IMR-90 (cell line): ENCODE results near the gene PRPSAP1. TPM values are rescaled to one million over a fixed set of nuclear protein-coding genes. Genes with fewer than 3 reads are reported as not detected.
A peak's percentile ranks its signal among the peaks of the same experiment; 100 is the strongest.

Experiments used
- ATAC-seq: fragments of 200-7000 bp; cut with Tn5 transposase; 2 replicates; pipeline ENCODE4 v1.9.1; 2020; ENCODE audit warnings: low read depth, mild to moderate bottlenecking, moderate library complexity
- BruUV-seq: library from RNA; stranded (reverse); fragments of 400-500 nt; replicated peaks from 2 replicates; lab custom pipeline; 2021; lab: Mats Ljungman, UMichigan
- CTCF ChIA-PET: fragments of 300-600 bp; formaldehyde crosslinking; extraction: SDS; loops from one replicate; lab custom pipeline; 2021; ENCODE audit warnings: antibody characterized with exemption; lab: Yijun Ruan, JAX
- POLR2A ChIA-PET: fragments of 300-600 bp; sonication (Branson Sonifier 250); formaldehyde crosslinking; loops from one replicate; lab custom pipeline; 2022; ENCODE audit warnings: antibody characterized with exemption; ENCODE audit not compliant: unreplicated experiment; lab: Charles Lee
- DNase-seq: peaks from one replicate; pipeline ENCODE4 v3.0.0; 2013
- H2AFZ ChIP-seq: replicated peaks from 2 replicates; pipeline ENCODE3; 2013; ENCODE audit warnings: low read length, mild to moderate bottlenecking; ENCODE audit not compliant: poor library complexity
- H2AK5ac ChIP-seq: 2 replicates; pipeline ENCODE4 v1.6.1; 2013; ENCODE audit warnings: low read depth, low read length, inconsistent platforms
- H2AK9ac ChIP-seq: replicated peaks from 2 replicates; pipeline ENCODE3; 2013; ENCODE audit warnings: mild to moderate bottlenecking, low read depth, low read length, moderate library complexity; ENCODE audit not compliant: poor library complexity
- H2BK120ac ChIP-seq: 2 replicates; pipeline ENCODE4 v1.6.1; 2013; ENCODE audit warnings: low read depth, low read length, inconsistent platforms
- H2BK15ac ChIP-seq: 3 replicates; pipeline ENCODE4 v1.6.1; 2013; ENCODE audit warnings: low read depth, low read length, inconsistent platforms
- H2BK20ac ChIP-seq: 2 replicates; pipeline ENCODE4 v1.6.1; 2013; ENCODE audit warnings: low read depth, mild to moderate bottlenecking, inconsistent platforms, low read length, moderate library complexity
- H2BK5ac ChIP-seq: 2 replicates; pipeline ENCODE4 v1.6.1; 2013; ENCODE audit warnings: mild to moderate bottlenecking, low read depth, low read length, inconsistent platforms; ENCODE audit not compliant: poor library complexity, severe bottlenecking
- H3K14ac ChIP-seq: replicated peaks from 2 replicates; pipeline ENCODE4 v1.6.1; 2013; ENCODE audit warnings: low read depth, low read length, inconsistent platforms
- H3K18ac ChIP-seq: 2 replicates; pipeline ENCODE4 v1.6.1; 2013; ENCODE audit warnings: low read depth, low read length, control low read depth
- H3K23ac ChIP-seq: 2 replicates; pipeline ENCODE4 v1.6.1; 2013; ENCODE audit warnings: low read depth, low read length, inconsistent platforms
- H3K27ac ChIP-seq: 2 replicates; pipeline ENCODE4 v1.5.1; 2013; ENCODE audit warnings: mild to moderate bottlenecking, control low read depth, low read length; ENCODE audit not compliant: insufficient read depth
- H3K27me3 ChIP-seq: 2 replicates; pipeline ENCODE4 v1.6.1; 2013; ENCODE audit warnings: low read length; ENCODE audit not compliant: control insufficient read depth, insufficient read depth
- H3K36me3 ChIP-seq: 2 replicates; pipeline ENCODE4 v1.6.1; 2013; ENCODE audit warnings: low read length, mixed read lengths; ENCODE audit not compliant: control insufficient read depth, insufficient read depth
- H3K4ac ChIP-seq: 2 replicates; pipeline ENCODE4 v1.6.1; 2013; ENCODE audit warnings: low read depth, low read length, inconsistent platforms
- H3K4me1 ChIP-seq: 2 replicates; pipeline ENCODE4 v1.6.1; 2013; ENCODE audit warnings: low read length, mixed read lengths; ENCODE audit not compliant: control insufficient read depth, insufficient read depth
- H3K4me2 ChIP-seq: 2 replicates; pipeline ENCODE4 v1.6.1; 2013; ENCODE audit warnings: low read depth, mild to moderate bottlenecking, control low read depth, low read length, moderate library complexity
- H3K4me3 ChIP-seq: 2 replicates; pipeline ENCODE4 v1.5.1; 2013; ENCODE audit warnings: low read depth, mild to moderate bottlenecking, control low read depth, low read length, moderate library complexity; ENCODE audit not compliant: insufficient read depth
- H3K56ac ChIP-seq: 2 replicates; pipeline ENCODE4 v1.6.1; 2013; ENCODE audit warnings: low read length, inconsistent platforms; ENCODE audit not compliant: insufficient read depth; ENCODE audit errors: extremely low read depth
- H3K79me1 ChIP-seq, 2 experiments: 2 replicates each; pipeline ENCODE4 v1.6.1; 2013; ENCODE audit warnings: low read length in 2 of 2, inconsistent platforms in 1 of 2, low read depth in 1 of 2
- H3K9ac ChIP-seq: 2 replicates; pipeline ENCODE4 v1.6.1; 2013; ENCODE audit warnings: low read depth, low read length, control low read depth
- H3K9me1 ChIP-seq: 2 replicates; pipeline ENCODE4 v1.6.1; 2013; ENCODE audit warnings: low read length, inconsistent platforms; ENCODE audit not compliant: insufficient read depth
- H3K9me3 ChIP-seq: 2 replicates; pipeline ENCODE4 v1.6.1; 2013; ENCODE audit warnings: low read length; ENCODE audit not compliant: control insufficient read depth, insufficient read depth
- H4K20me1 ChIP-seq: 2 replicates; pipeline ENCODE4 v1.6.1; 2013; ENCODE audit warnings: low read length, inconsistent platforms; ENCODE audit not compliant: insufficient read depth
- H4K5ac ChIP-seq: 2 replicates; pipeline ENCODE4 v1.6.1; 2013; ENCODE audit warnings: mild to moderate bottlenecking, low read depth, low read length, control low read depth
- H4K8ac ChIP-seq, 2 experiments: 2 replicates each; pipeline ENCODE4 v1.6.1; 2013; ENCODE audit warnings: low read depth in 2 of 2, low read length in 2 of 2, control low read depth in 1 of 2, inconsistent platforms in 1 of 2
- H4K91ac ChIP-seq: 2 replicates; pipeline ENCODE4 v1.6.1; 2013; ENCODE audit warnings: low read depth, low read length, inconsistent platforms; ENCODE audit not compliant: insufficient read depth
- BHLHE40 ChIP-seq: fragments of 150-350 bp; IDR thresholded peaks from 2 replicates; pipeline ENCODE4 v1.6.1; 2016; ENCODE audit warnings: mild to moderate bottlenecking, low read depth, low read length
- CEBPB ChIP-seq: IDR thresholded peaks from 2 replicates; pipeline ENCODE4 v1.6.1; 2012; ENCODE audit warnings: low read depth, low read length, improper control_type of control experiment
- CHD1 ChIP-seq: IDR thresholded peaks from 2 replicates; pipeline ENCODE4 v1.6.1; 2012; ENCODE audit warnings: low read depth, low read length, improper control_type of control experiment
- FOS ChIP-seq: fragments of 150-350 bp; IDR thresholded peaks from 2 replicates; pipeline ENCODE4 v1.6.1; 2016; ENCODE audit warnings: low read depth, low read length
- MAFK ChIP-seq: IDR thresholded peaks from 2 replicates; pipeline ENCODE4 v1.6.1; 2012; ENCODE audit warnings: low read depth, low read length, improper control_type of control experiment
- MAZ ChIP-seq: IDR thresholded peaks from 2 replicates; pipeline ENCODE4 v1.6.1; 2012; ENCODE audit warnings: low read depth, mild to moderate bottlenecking, low read length, improper control_type of control experiment, moderate library complexity, borderline replicate concordance
- MXI1 ChIP-seq: IDR thresholded peaks from 2 replicates; pipeline ENCODE4 v1.6.1; 2012; ENCODE audit warnings: low read depth, mild to moderate bottlenecking, low read length, moderate library complexity, borderline replicate concordance
- RAD21 ChIP-seq: IDR thresholded peaks from 2 replicates; pipeline ENCODE4 v1.6.1; 2012; ENCODE audit warnings: low read length, improper control_type of control experiment
- RCOR1 ChIP-seq: IDR thresholded peaks from 2 replicates; pipeline ENCODE4 v1.6.1; 2012; ENCODE audit warnings: mild to moderate bottlenecking, low read length, improper control_type of control experiment; ENCODE audit not compliant: insufficient replicate concordance
- RFX5 ChIP-seq: IDR thresholded peaks from 2 replicates; pipeline ENCODE4 v1.8.0; 2012; ENCODE audit warnings: low read depth, mild to moderate bottlenecking, low read length, moderate library complexity
- SMC3 ChIP-seq: fragments of 150-350 bp; IDR thresholded peaks from 2 replicates; pipeline ENCODE4 v1.6.1; 2016; ENCODE audit warnings: low read depth, mild to moderate bottlenecking, antibody characterized with exemption, low read length, moderate library complexity
- WGBS, 2 experiments: methylation state at CpG; one replicate each; pipeline versions ENCODE4 v1.1.5 to v1.1.7; 2013; ENCODE audit warnings: missing lambda C conversion rate in 2 of 2; ENCODE audit not compliant: insufficient read length in 1 of 2; ENCODE audit errors: extremely low coverage in 2 of 2; 5-methylcytosine and 5-hydroxymethylcytosine counted together
- dilution Hi-C: fragments of 300-500 bp; cut with HindIII; formaldehyde crosslinking; loops from one replicate; pipeline ENCODE4 v1.14.3; 2018; ENCODE audit warnings: low sequenced_read_pairs; ENCODE audit not compliant: unreplicated experiment
- in situ Hi-C: fragments of 300-500 bp; cut with MboI; formaldehyde crosslinking; loops from 3 replicates; pipeline ENCODE4 v1.14.3; 2019; ENCODE audit warnings: low sequenced_read_pairs, inconsistent platforms, mixed read lengths
- intact Hi-C: fragments of 100-400 bp; cut with micrococcal nuclease; formaldehyde crosslinking; loops from 2 replicates; pipeline ENCODE4 v1.10.0; 2022
- polyA plus RNA-seq, 3 experiments: library from polyadenylated mRNA; depleted of rRNA; stranded (reverse); fragments of >200 nt; gene quantifications; 2 replicates each; pipeline ENCODE4 v1.2.3, GENCODE V29; 2012; ENCODE audit warnings: low replicate concordance in 1 of 3
- total RNA-seq: library from RNA; depleted of rRNA; stranded (reverse); fragments of >200 nt; gene quantifications from 2 replicates; pipeline ENCODE4 v1.2.3, GENCODE V29; 2012
- TF ChIP-seq, protein P1 (sequence below): fragments of 150-350 bp; IDR thresholded peaks from 2 replicates; pipeline ENCODE4 v1.6.1; 2017; ENCODE audit warnings: mild to moderate bottlenecking, antibody characterized with exemption, low read length, low read depth
- TF ChIP-seq, protein P2 (sequence below): fragments of 150-350 bp; IDR thresholded peaks from 2 replicates; pipeline ENCODE4 v1.6.1; 2016; ENCODE audit warnings: low read depth, mild to moderate bottlenecking, low read length, moderate library complexity, borderline replicate concordance
- TF ChIP-seq, protein P3 (sequence below): conservative IDR thresholded peaks from 2 replicates; pipeline ENCODE4 v1.5.1; 2012; ENCODE audit warnings: mild to moderate bottlenecking, low read depth, low read length, improper control_type of control experiment

The PRPSAP1 gene
- total and polyA plus RNA-seq, 2 of the 4 experiments (the other 2 are of a cell fraction): 34.4 to 48.6 TPM

DNA sequence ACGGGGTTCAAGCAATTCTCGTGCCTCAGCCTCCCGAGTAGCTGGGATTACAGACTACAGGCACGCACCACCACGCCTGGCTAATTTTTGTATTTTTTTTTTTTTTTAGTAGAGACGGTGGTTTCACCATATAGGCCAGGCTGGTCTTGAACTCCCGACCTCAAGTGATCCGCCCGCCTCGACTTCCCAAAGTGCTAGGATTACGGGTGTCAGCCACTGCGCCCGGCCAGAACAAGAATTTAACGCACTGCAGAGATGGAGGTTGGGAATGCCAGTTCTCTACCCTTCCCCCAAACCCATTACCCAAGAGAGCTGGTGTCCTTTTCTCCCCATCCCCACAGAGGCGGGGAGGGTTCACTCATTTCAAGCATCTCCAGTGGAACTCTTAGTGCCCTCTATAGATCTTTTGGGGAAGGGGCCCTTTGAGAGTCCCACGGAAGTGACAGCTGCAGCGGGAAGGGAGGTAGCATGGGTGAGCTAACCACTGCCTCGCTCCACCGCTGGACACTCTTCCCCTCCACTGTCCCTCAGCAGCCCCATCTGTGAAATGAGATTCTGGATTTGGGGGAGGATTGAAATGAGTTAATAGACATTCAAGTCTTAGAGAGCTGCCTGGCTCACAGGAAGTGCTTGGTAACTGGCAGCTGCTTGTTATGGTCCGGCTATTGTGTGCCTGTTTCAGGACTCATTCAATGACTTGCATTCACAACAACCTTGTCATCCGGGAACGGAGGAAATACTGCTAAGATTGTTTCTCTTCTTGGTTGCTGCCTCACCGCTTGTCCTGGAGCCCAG is 92.1 kb downstream of the PRPSAP1 start:
- Histone ChIP-seq H2AK5ac (peak overlapping the region; percentile 78; the same call in 1 of the 2 replicates), H3K23ac (0 out of 2 replicates have a peak overlapping the region, but pooled peaks have one; percentile 72), H3K4ac (peak overlapping the region; percentile 40; the same call in 1 of the 2 replicates), H4K91ac (no peak overlapping the region; the same call in 1 of the 2 replicates), H2BK5ac (no peak overlapping the region), H3K14ac (0 out of 2 replicates have a peak overlapping the region, but pooled peaks have one; percentile 29), H2AFZ (no peak overlapping the region), H3K27me3 (no peaks in the 10 kb centered on the region), H4K20me1 (no peaks in the 10 kb centered on the region), H4K5ac (no peak overlapping the region), H3K4me3 (no peak overlapping the region), H3K36me3 (no peaks in the 10 kb centered on the region), H2AK9ac (no peak overlapping the region), H2BK120ac (no peak overlapping the region), H3K27ac (no peak overlapping the region), H3K9ac (no peak overlapping the region), H2BK15ac (no peak overlapping the region), H4K8ac (peak overlapping the region in 1 of 2 experiments; percentile 27; a peak in 1 of 4 replicates), H3K18ac (no peak overlapping the region), H3K9me1 (peaks cover 10% of the 10 kb centered on the region), H3K9me3 (no peaks in the 10 kb centered on the region), H2BK20ac (no peak overlapping the region), H3K56ac (no peak overlapping the region), H3K79me1 (peaks cover 5 to 16% of the 10 kb centered on the region in 2 experiments; a peak in 3 of 4 replicates), H3K4me2 (no peak overlapping the region), H3K4me1 (peaks cover 2% of the 10 kb centered on the region)
- ChIA-PET CTCF (no interaction called here), POLR2A (no interaction called here)
- in situ Hi-C loops (no loop called here), intact Hi-C loops (no loop called here), dilution Hi-C loops (no loop called here)
- no CpG with 5 or more reads among the region's 23 CpGs for WGBS, 2 experiments
- DNase-seq (peak; percentile 66), ATAC-seq (no peak)
- BruUV-seq: no TSS peak
- TF ChIP-seq, protein P1, sequence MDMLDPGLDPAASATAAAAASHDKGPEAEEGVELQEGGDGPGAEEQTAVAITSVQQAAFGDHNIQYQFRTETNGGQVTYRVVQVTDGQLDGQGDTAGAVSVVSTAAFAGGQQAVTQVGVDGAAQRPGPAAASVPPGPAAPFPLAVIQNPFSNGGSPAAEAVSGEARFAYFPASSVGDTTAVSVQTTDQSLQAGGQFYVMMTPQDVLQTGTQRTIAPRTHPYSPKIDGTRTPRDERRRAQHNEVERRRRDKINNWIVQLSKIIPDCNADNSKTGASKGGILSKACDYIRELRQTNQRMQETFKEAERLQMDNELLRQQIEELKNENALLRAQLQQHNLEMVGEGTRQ: no peak
- TF ChIP-seq, protein P2, sequence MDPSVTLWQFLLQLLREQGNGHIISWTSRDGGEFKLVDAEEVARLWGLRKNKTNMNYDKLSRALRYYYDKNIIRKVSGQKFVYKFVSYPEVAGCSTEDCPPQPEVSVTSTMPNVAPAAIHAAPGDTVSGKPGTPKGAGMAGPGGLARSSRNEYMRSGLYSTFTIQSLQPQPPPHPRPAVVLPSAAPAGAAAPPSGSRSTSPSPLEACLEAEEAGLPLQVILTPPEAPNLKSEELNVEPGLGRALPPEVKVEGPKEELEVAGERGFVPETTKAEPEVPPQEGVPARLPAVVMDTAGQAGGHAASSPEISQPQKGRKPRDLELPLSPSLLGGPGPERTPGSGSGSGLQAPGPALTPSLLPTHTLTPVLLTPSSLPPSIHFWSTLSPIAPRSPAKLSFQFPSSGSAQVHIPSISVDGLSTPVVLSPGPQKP: no peak
- TF ChIP-seq SMC3: no peak
- TF ChIP-seq RFX5: no peak
- TF ChIP-seq RAD21: no peak
- TF ChIP-seq RCOR1: no peak
- TF ChIP-seq MAZ: no peak
- TF ChIP-seq FOS: no peak
- TF ChIP-seq BHLHE40: no peak
- no peak for TF ChIP-seq MXI1
- no peak for TF ChIP-seq CEBPB
- TF ChIP-seq CHD1: no peak
- no peak for TF ChIP-seq MAFK
- TF ChIP-seq, protein P3, sequence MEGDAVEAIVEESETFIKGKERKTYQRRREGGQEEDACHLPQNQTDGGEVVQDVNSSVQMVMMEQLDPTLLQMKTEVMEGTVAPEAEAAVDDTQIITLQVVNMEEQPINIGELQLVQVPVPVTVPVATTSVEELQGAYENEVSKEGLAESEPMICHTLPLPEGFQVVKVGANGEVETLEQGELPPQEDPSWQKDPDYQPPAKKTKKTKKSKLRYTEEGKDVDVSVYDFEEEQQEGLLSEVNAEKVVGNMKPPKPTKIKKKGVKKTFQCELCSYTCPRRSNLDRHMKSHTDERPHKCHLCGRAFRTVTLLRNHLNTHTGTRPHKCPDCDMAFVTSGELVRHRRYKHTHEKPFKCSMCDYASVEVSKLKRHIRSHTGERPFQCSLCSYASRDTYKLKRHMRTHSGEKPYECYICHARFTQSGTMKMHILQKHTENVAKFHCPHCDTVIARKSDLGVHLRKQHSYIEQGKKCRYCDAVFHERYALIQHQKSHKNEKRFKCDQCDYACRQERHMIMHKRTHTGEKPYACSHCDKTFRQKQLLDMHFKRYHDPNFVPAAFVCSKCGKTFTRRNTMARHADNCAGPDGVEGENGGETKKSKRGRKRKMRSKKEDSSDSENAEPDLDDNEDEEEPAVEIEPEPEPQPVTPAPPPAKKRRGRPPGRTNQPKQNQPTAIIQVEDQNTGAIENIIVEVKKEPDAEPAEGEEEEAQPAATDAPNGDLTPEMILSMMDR: no peak
